Lung (tissue), 12 donors: ENCODE data around the gene ID2. TPM values are rescaled to one million over a fixed set of nuclear protein-coding genes. Genes with fewer than 3 reads are reported as not detected.

Source experiments
- ATAC-seq: fragments of 200-7000 bp; cut with Tn5 transposase; one replicate; pipeline ENCODE4 v1.9.1; 2020; ENCODE audit warnings: moderate number of reproducible peaks; ENCODE audit not compliant: insufficient read depth, low FRiP score
- DNase-seq, 3 donors: peaks; one replicate each; pipeline ENCODE4 v3.0.0-alpha.2; 2013 to 2017
- H3K27ac ChIP-seq, 2 donors: one replicate each; pipeline ENCODE4 v1.5.1; 2013; ENCODE audit warnings: mild to moderate bottlenecking in 2 of 2, moderate library complexity in 2 of 2, control low read depth in 1 of 2, inconsistent platforms in 1 of 2, low read depth in 1 of 2, low read length in 1 of 2
- H3K27me3 ChIP-seq, 3 donors: one replicate each; pipeline ENCODE4 v1.5.1; 2013; ENCODE audit warnings: low read length in 2 of 3; ENCODE audit not compliant: control insufficient read depth in 3 of 3, insufficient read depth in 3 of 3
- H3K36me3 ChIP-seq, 4 donors: one replicate each; pipeline ENCODE4 v1.5.1; 2013; ENCODE audit warnings: low read length in 4 of 4, mild to moderate bottlenecking in 1 of 4, moderate library complexity in 1 of 4; ENCODE audit not compliant: control insufficient read depth in 4 of 4, insufficient read depth in 4 of 4
- H3K4me1 ChIP-seq, 5 donors: one replicate each; pipeline ENCODE4 v1.5.1; 2013; ENCODE audit warnings: low read length in 5 of 5, mild to moderate bottlenecking in 2 of 5, moderate library complexity in 1 of 5; ENCODE audit not compliant: control insufficient read depth in 5 of 5, insufficient read depth in 5 of 5
- H3K4me3 ChIP-seq: one replicate; pipeline ENCODE4 v1.5.1; 2013; ENCODE audit warnings: mild to moderate bottlenecking, control low read depth, moderate library complexity
- H3K9ac ChIP-seq, 2 donors: one replicate each; pipeline ENCODE4 v1.5.1; 2013; ENCODE audit warnings: low read length in 2 of 2, control low read depth in 1 of 2; ENCODE audit not compliant: insufficient read depth in 1 of 2
- H3K9me3 ChIP-seq, 4 donors: one replicate each; pipeline ENCODE4 v1.5.1; 2013; ENCODE audit warnings: low read length in 3 of 4, mild to moderate bottlenecking in 1 of 4, moderate library complexity in 1 of 4; ENCODE audit not compliant: control insufficient read depth in 4 of 4, insufficient read depth in 3 of 4
- WGBS, 2 donors: extraction: QIAGEN DNeasy Blood & Tissue Kit; methylation state at CpG; one replicate each; pipeline ENCODE4 v1.1.7; 2013; 5-methylcytosine and 5-hydroxymethylcytosine counted together
- polyA plus RNA-seq, 2 donors: library from polyadenylated mRNA; stranded (reverse); fragments of 200-250 nt; gene quantifications; one replicate each; pipeline ENCODE4 v1.2.1, GENCODE V29; 2013
- total RNA-seq, 2 donors: library from RNA; depleted of rRNA in 1 of 2; stranded (reverse); fragments of >200 nt in 1 of 2; gene quantifications; one replicate each; pipeline ENCODE4 v1.2.1, GENCODE V29; 2014 to 2021
- TF ChIP-seq, protein P1 (sequence below): IDR thresholded peaks from 2 replicates; pipeline ENCODE4 v1.5.1; 2012; ENCODE audit warnings: mild to moderate bottlenecking; ENCODE audit errors: control extremely low read depth, extremely low read depth
- donor health status: control.
- donor health status: control.
- donor health status: Bipolar disorder and iron deficiency.
- donor health status: healthy.
- donor health status: DM: yes; HTN: yes; CAD: no.

The ID2 gene
- total and polyA plus RNA-seq, 4 donors, result 67.9 to 227 (median 133) TPM

DNA sequence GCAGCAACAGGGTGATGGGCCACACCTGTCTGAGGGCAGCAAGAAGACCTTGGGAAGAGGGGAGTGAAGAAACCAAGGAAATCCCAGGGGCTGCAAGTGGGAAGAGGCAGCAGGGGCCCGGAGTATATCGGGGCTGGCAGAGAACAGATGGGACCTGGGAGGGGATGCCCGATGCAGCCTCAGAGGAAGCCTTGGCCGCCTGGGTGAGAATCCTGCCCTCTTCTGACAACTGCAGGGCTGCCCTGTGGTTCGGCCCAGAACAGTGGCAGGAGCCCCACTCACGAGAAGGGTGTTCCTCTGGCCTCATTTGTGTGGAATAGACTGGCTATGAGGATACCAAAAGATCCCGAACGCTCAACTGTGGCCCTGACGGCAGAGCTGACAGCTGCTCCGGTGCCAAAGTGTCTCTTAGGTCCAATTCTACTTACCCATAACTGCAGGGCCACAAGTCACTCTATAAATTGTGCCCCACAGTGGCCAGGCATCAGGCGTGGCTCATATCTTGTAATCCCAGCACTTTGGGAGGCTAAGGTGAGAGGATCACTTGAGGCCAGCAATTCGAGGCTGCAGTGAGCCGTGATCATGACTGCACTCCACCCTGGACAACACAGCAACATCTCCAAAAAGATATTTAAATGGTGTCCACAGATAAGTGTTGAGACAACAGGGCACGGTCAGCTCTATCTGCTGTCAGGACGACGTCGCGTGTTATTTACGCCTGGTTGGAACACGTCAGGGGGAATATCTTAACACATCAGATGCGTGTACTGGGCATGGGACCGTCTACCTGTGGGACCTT lies 23.6 kb upstream of the ID2 start:
- TF ChIP-seq, protein P1, sequence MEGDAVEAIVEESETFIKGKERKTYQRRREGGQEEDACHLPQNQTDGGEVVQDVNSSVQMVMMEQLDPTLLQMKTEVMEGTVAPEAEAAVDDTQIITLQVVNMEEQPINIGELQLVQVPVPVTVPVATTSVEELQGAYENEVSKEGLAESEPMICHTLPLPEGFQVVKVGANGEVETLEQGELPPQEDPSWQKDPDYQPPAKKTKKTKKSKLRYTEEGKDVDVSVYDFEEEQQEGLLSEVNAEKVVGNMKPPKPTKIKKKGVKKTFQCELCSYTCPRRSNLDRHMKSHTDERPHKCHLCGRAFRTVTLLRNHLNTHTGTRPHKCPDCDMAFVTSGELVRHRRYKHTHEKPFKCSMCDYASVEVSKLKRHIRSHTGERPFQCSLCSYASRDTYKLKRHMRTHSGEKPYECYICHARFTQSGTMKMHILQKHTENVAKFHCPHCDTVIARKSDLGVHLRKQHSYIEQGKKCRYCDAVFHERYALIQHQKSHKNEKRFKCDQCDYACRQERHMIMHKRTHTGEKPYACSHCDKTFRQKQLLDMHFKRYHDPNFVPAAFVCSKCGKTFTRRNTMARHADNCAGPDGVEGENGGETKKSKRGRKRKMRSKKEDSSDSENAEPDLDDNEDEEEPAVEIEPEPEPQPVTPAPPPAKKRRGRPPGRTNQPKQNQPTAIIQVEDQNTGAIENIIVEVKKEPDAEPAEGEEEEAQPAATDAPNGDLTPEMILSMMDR, result no peak
- ATAC-seq, result no peak
- 86 to 92% methylated on average over 22 of the region's 22 CpGs for WGBS, 2 donors

DNA sequence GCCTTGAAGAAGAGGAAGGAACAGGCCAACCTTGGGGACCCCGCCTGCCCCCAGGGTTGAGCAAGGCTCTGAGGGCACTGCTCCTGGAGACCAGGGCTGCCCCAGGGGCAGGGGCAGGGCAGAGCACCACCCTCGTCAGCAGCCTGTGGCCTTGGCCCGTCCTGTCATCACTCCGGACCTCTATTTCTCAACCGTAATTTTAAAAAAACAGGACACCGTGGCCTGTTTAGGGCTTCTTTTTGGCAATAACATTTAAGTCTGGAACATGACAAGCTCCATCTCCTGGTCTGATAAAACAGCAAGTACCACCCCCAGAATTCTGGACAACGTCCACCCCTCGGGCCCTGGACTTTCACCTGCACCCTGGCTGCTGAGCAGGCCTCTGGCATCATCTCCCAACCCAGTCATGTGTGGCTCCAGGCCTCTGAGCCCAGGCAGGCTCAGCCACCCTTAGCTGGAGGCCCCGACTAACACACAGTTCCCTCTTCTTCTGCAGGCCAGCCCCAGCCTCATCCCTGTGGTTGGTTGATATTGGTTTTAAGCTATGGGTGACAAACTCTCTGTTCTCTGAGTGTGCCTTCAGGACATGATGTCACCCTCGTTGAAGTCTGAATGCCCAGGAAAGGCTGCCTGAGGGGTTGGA lies 22.6 kb upstream of the ID2 start:
- Histone ChIP-seq H3K4me1 (peaks cover 0 to 29% (median 3%) of the 10 kb centered on the region in 5 donors), H3K27ac (no peak overlapping the region), H3K9me3 (no peaks in the 10 kb centered on the region), H3K36me3 (no peaks in the 10 kb centered on the region), H3K4me3 (no peak overlapping the region), H3K9ac (no peak overlapping the region), H3K27me3 (no peaks in the 10 kb centered on the region)
- DNase-seq (no peak), ATAC-seq (no peak)
- 39 to 74% methylated on average over 10 of the region's 10 CpGs for WGBS, 2 donors
- TF ChIP-seq, protein P1, result no peak

More for the DNA sequence above, 23.6 kb upstream of the ID2 start:
- no peak overlapping the region for H3K4me3 ChIP-seq
- peaks cover 0 to 25% (median 3%) of the 10 kb centered on the region in 5 donors for H3K4me1 ChIP-seq
- no peaks in the 10 kb centered on the region for H3K27me3 ChIP-seq
- no peaks in the 10 kb centered on the region for H3K36me3 ChIP-seq
- no peak overlapping the region for H3K9ac ChIP-seq
- H3K9me3 ChIP-seq, result no peaks in the 10 kb centered on the region
- DNase-seq, result no peak
- no peak overlapping the region for H3K27ac ChIP-seq

DNA sequence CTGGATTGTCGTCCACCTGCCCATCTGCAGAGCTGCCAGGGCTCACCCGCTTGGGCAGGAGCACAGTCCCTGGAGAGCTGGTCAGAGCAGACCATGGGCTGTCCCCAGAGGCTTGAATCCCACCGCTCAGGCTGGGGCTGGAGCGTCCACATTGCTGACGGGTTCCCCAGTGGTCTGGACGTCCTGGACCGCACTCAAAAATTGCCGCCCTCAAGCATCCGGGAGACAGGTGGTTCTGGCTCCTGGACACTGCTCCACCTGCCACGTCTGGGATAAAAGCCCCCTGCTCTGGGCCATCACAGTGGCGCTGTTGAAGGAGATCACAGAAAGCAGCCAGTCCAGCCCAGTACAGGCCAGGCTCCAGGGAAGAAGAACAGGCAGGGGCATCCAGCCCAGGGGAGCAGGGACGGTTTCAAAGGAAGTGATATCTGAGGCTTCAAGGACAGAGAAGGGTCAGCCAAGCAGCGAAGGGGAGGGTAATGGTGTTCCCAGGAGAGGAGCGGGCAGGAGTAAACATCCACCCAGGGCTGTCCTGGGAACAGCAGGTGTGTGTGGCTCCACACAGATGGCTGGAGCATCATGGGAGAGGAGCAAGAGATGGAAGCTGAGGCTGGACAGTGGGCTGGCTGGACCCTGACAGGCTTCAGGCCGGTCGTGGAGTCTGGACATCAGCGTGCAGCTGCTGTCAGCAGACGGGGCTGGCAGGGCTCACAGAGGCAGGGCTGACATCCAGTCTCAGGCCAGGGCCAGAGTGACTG lies 21.9 kb upstream of the ID2 start:
- 86 to 90% methylated on average over 18 of the region's 18 CpGs for WGBS, 2 donors
- Histone ChIP-seq H3K4me3 (no peak overlapping the region), H3K36me3 (no peaks in the 10 kb centered on the region), H3K9me3 (no peaks in the 10 kb centered on the region), H3K4me1 (peaks cover 0 to 29% (median 3%) of the 10 kb centered on the region in 5 donors), H3K27ac (no peak overlapping the region), H3K27me3 (no peaks in the 10 kb centered on the region), H3K9ac (no peak overlapping the region)
- ATAC-seq (no peak), DNase-seq (no peak)
- TF ChIP-seq, protein P1, result no peak
